ENCODE data around the gene PLA2G4E. TPM values are rescaled to one million over a fixed set of nuclear protein-coding genes. Genes with fewer than 3 reads are reported as not detected.

Gene PLA2G4E
- total RNA-seq, 3 donors from 2014 or later (not counting 1 experiment from before 2014, with no cell fraction given): not detected

GRCh38 chr15:42033214-42033873 is 12.5 kb upstream of the PLA2G4E start:
- H3K27me3 Mint-ChIP-seq (ENCODE audit: low read depth in 2 of 2): peaks cover 0 to 9% of the 10 kb centered on the region in 2 donors
- no peaks in the 10 kb centered on the region for H3K36me3 Mint-ChIP-seq
- H3K27ac ChIP-seq (ENCODE audit: low read length): no peak overlapping the region
- intact Hi-C loops (cut with micrococcal nuclease): no loop called here
- H3K9me3 Mint-ChIP-seq: no peaks in the 10 kb centered on the region
- ATAC-seq (no peak), DNase-seq (no peak)
- peaks cover 6% of the 10 kb centered on the region for H3K4me1 ChIP-seq (ENCODE audit: control insufficient read depth, insufficient read depth, low read length)
- no peaks in the 10 kb centered on the region for H3K36me3 ChIP-seq (ENCODE audit: control insufficient read depth, insufficient read depth, low read length)
- no peaks in the 10 kb centered on the region for H3K4me1 Mint-ChIP-seq
- H3K4me3 ChIP-seq (ENCODE audit: low read length): no peak overlapping the region
- H3K9me3 ChIP-seq (ENCODE audit: control insufficient read depth, insufficient read depth, low read length): no peaks in the 10 kb centered on the region
- no peak overlapping the region for H3K27ac Mint-ChIP-seq
- WGBS (ENCODE audit: insufficient coverage): 90% methylated on average over 3 of the region's 3 CpGs
- no peak for TF ChIP-seq CTCF (IDR thresholded peaks at IDR 0.05)
- H3K27me3 ChIP-seq (ENCODE audit: control insufficient read depth, insufficient read depth, low read length): no peaks in the 10 kb centered on the region
- H3K4me3 Mint-ChIP-seq: no peak overlapping the region

GRCh38 chr15:42032376-42033213 is 11.8 kb upstream of the PLA2G4E start:
- TF ChIP-seq CTCF (IDR thresholded peaks at IDR 0.05): no peak
- WGBS (ENCODE audit: insufficient coverage): 90% methylated on average over 9 of the region's 9 CpGs
- no peaks in the 10 kb centered on the region for H3K4me1 Mint-ChIP-seq
- ATAC-seq (no peak), DNase-seq (no peak)
- H3K4me3 ChIP-seq (ENCODE audit: low read length): no peak overlapping the region
- no peaks in the 10 kb centered on the region for H3K36me3 Mint-ChIP-seq
- no peaks in the 10 kb centered on the region for H3K36me3 ChIP-seq (ENCODE audit: control insufficient read depth, insufficient read depth, low read length)
- peaks cover 0 to 9% of the 10 kb centered on the region in 2 donors for H3K27me3 Mint-ChIP-seq (ENCODE audit: low read depth in 2 of 2)
- intact Hi-C loops (cut with micrococcal nuclease): no loop called here
- H3K4me3 Mint-ChIP-seq: no peak overlapping the region
- H3K9me3 Mint-ChIP-seq: no peaks in the 10 kb centered on the region
- no peak overlapping the region for H3K27ac Mint-ChIP-seq
- no peaks in the 10 kb centered on the region for H3K9me3 ChIP-seq (ENCODE audit: control insufficient read depth, insufficient read depth, low read length)
- H3K27me3 ChIP-seq (ENCODE audit: control insufficient read depth, insufficient read depth, low read length): no peaks in the 10 kb centered on the region
- H3K4me1 ChIP-seq (ENCODE audit: control insufficient read depth, insufficient read depth, low read length): peaks cover 6% of the 10 kb centered on the region
- H3K27ac ChIP-seq (ENCODE audit: low read length): no peak overlapping the region

- peaks cover 0 to 9% of the 10 kb centered on the region in 2 donors for H3K27me3 Mint-ChIP-seq (ENCODE audit: low read depth in 2 of 2)
- no peak for ATAC-seq
- Histone ChIP-seq H3K27ac (ENCODE audit: low read length) (no peak overlapping the region), H3K4me3 (ENCODE audit: low read length) (no peak overlapping the region), H3K27me3 (ENCODE audit: control insufficient read depth, insufficient read depth, low read length) (no peaks in the 10 kb centered on the region), H3K36me3 (ENCODE audit: control insufficient read depth, insufficient read depth, low read length) (no peaks in the 10 kb centered on the region), H3K9me3 (ENCODE audit: control insufficient read depth, insufficient read depth, low read length) (no peaks in the 10 kb centered on the region), H3K4me1 (ENCODE audit: control insufficient read depth, insufficient read depth, low read length) (peaks cover 6% of the 10 kb centered on the region)
- no peak for DNase-seq
- intact Hi-C loops (cut with micrococcal nuclease): no loop called here
- no peaks in the 10 kb centered on the region for H3K36me3 Mint-ChIP-seq
- no peaks in the 10 kb centered on the region for H3K9me3 Mint-ChIP-seq
- TF ChIP-seq CTCF (IDR thresholded peaks at IDR 0.05): no peak
- no peak overlapping the region for H3K4me3 Mint-ChIP-seq
- H3K27ac Mint-ChIP-seq: no peak overlapping the region
- H3K4me1 Mint-ChIP-seq: no peaks in the 10 kb centered on the region
- 89% methylated on average over 5 of the region's 6 CpGs for WGBS (ENCODE audit: insufficient coverage)
Measured at GRCh38 chr15:42031198-42031915, 10.5 kb upstream of the PLA2G4E start.

All from natural killer cell (primary cell).